AG10803 (cell line): Measurements from ENCODE around the gene NEDD4L.

Experiments
- DNase-seq: peaks from one replicate; pipeline ENCODE4 v3.0.0; 2010; ENCODE audit warnings: low read depth
- H3K4me3 ChIP-seq: 2 replicates; pipeline ENCODE4 v1.5.1; 2011; ENCODE audit warnings: mild to moderate bottlenecking, low read length, control low read depth
- TF ChIP-seq, protein P1 (sequence below): conservative IDR thresholded peaks from 2 replicates; pipeline ENCODE4 v1.5.1; 2011; ENCODE audit warnings: mild to moderate bottlenecking, low read length, control low read depth, inconsistent platforms

Gene NEDD4L

DNA sequence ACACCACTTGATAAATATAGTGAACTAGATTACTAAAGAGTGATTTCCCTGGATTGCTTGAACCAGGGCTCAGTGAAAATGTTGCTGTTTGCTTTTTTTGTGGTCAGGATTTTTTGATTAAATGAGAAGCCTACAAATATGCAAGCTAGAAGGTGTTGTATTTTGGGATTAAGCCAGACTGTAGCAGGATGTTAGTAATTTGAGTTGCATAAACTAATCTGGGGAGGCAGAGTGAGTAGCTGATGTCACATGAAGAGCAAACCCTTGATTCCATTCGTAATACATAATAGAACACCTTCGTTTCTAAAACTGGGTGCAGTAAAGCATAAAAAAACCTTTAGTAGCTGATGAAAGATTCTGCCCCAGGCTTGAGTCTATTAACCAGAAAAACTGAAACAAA lies 32.0 kb downstream of the NEDD4L start:
- TF ChIP-seq, protein P1, sequence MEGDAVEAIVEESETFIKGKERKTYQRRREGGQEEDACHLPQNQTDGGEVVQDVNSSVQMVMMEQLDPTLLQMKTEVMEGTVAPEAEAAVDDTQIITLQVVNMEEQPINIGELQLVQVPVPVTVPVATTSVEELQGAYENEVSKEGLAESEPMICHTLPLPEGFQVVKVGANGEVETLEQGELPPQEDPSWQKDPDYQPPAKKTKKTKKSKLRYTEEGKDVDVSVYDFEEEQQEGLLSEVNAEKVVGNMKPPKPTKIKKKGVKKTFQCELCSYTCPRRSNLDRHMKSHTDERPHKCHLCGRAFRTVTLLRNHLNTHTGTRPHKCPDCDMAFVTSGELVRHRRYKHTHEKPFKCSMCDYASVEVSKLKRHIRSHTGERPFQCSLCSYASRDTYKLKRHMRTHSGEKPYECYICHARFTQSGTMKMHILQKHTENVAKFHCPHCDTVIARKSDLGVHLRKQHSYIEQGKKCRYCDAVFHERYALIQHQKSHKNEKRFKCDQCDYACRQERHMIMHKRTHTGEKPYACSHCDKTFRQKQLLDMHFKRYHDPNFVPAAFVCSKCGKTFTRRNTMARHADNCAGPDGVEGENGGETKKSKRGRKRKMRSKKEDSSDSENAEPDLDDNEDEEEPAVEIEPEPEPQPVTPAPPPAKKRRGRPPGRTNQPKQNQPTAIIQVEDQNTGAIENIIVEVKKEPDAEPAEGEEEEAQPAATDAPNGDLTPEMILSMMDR: no peak
- H3K4me3 ChIP-seq: no peak overlapping the region
- no peak for DNase-seq

DNA sequence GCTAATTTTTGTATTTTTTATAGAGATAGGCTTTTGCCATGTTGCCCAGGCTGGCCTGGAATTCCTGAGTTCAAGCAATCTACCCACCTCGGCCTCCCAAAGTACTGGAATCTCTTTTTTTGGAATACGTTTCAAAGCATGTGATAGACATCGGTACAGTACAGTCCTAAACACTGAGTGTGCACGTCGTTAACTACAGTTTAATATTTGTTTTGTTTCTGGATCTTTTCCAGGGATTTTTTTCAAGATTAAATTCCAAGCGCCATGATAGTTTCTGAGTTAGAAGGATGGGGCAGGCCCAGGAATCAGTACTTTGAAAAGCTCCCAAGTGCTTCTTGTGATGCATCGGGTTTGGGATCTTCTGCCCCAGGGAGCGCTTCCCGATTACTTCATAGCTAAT lies 33.3 kb downstream of the NEDD4L start:
- TF ChIP-seq, protein P1: no peak
- no peak overlapping the region for H3K4me3 ChIP-seq
- DNase-seq: no peak

DNA sequence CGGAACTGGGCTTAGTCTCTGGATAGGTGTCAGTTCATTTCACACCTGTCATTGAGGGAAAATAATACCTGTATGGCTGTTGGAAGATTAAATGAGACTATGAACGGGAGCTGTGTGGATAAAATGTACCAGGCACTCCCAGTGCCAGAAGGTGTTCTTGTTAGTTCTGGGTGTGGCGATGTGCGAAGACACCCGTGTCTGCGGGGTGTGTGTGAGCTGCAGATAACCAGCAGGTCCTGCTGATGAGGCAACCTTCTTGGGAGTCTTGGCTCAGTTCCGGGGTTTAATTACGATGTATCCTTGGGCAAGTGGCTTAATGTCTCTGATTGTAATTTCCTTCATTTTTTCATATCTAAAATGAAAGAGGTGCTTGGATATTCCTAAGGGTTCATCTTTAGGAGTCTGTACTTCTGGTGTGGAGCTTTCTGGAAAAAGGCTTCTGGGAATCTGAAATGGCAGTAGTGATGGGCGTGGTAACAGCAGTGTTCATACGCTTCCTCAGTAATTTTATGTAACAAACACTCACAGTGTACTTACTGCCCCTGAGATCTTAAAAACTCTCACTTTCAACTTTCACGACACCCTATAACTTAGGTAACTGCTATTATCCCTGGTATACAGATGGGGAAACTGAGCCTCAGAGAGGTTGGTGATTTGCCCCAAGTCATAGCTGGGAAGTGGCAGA lies 35.0 kb downstream of the NEDD4L start:
- DNase-seq: no peak
- H3K4me3 ChIP-seq: no peak overlapping the region
- TF ChIP-seq, protein P1: no peak

DNA sequence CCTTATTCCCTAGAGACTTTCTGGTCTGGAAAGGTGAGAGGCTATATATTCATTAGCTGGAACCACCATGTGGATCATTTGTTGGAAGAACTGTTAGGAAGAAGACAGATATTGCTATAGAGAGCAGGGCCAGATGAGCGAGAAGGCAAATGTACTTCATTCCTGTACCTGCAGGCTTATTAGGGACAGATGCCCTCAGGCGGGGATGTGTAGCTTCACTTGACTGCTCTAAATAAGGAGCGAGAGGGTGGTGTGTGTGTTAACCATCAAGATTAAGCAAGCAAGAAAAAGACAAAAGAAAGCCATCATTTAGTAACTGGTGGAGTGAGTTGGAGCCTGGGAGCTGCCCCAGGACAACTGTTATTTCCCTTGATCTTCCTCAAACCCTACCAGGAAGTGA lies 36.4 kb downstream of the NEDD4L start:
- TF ChIP-seq, protein P1: no peak
- no peak overlapping the region for H3K4me3 ChIP-seq
- no peak for DNase-seq

DNA sequence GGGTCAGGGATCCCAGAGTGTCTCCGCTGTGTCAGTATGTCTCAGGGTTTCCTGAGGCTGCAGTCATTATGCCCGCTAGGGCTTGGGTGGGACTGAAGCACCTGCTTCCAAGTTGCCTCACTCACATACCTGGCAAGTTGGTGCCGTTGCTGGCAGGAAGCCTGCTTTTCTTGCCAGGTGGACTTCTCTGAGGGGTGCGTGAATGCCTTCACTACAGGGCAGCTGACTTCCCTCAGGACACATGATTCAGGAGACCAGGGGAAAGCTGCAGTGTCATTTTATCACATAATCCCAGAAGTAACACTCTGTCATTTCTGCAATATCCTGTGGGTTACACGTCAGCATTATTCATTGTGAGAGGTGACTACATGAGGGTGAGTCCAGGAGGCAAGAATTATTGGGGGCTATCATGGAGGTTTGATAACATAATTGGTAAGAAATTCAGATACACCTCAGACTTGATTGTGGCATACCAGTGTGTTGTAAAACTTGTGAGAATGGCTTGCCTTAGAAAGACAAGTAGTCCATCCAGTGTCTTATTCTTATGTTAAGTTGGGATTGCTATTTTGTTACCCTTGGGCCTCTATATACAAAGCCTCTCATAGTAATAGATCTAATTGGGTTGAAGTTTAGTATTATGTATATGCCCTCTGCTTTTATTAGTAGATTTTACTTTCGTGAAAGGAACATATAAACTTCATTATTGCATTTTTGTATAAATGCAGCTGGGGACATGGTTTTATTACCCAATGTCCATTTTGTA lies 44.1 kb downstream of the NEDD4L start:
- TF ChIP-seq, protein P1: no peak
- no peak overlapping the region for H3K4me3 ChIP-seq
- DNase-seq: no peak

DNA sequence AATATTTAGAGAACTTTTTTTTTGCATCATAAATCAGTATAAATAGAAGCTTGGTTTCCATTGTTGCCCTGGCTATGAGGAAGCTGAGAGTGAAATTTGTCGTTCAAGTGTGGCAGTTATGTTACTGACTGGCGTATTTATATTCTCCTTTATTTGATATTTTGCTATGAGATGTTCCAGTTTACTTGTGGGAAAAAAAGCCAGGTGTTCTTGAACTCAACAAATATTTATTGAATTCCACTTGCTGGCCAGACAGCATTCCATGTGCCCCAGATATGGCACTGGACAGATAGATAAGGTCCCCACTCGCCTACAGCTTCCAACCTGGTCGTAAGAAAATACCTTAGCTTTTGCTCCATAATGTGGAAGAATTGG lies 44.7 kb downstream of the NEDD4L start:
- TF ChIP-seq, protein P1: no peak
- DNase-seq: no peak
- no peak overlapping the region for H3K4me3 ChIP-seq

DNA sequence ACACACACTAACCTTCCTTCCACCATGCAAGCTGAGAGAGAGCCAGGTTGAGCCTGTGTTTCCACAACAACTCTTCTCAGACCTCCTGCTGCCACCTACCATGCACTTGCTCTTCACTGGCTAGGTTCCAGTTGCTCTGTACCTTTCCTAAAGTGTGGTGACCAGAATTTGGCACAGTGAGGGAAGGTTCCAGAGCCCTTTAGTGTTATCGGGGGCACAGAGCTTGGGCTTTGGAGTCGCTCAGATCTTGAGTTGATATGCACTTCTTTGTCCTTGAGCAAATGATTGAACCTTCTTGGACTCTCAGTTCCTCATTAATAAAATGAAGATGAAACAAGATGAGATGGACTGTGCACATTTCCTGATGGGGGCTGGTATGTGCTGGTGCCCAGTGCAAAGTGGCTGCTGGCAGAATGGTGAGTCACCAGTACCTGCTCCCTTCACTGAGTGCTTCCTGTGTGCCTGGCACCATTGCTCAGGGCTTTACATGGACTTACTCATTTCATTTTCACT lies 47.1 kb downstream of the NEDD4L start:
- TF ChIP-seq, protein P1: no peak
- DNase-seq: no peak
- no peak overlapping the region for H3K4me3 ChIP-seq
